ENCODE results near the gene CFAP69. TPM values are rescaled to one million over a fixed set of nuclear protein-coding genes. Genes with fewer than 3 reads are reported as not detected.

Gene CFAP69
- total RNA-seq, 1 experiment from 2014 or later, result 4.1 TPM

- Histone ChIP-seq H3K27ac (ENCODE audit: low read depth, low read length) (no peak overlapping the region), H2AFZ (ENCODE audit: low read depth, low read length, poor library complexity, severe bottlenecking) (no peak overlapping the region), H3K4me3 (replicated peaks in 1 of 2; ENCODE audit: low read depth in 1 of 2, low read length in 2 of 2) (no peak overlapping the region), H3K36me3 (ENCODE audit: control insufficient read depth in 1 of 2, insufficient read depth in 2 of 2, low read length in 2 of 2) (no peaks in the 10 kb centered on the region), H3K27me3 (ENCODE audit: insufficient read depth, low read length) (no peaks in the 10 kb centered on the region), H3K4me1 (ENCODE audit: control insufficient read depth in 1 of 2, insufficient read depth in 2 of 2, low read length in 2 of 2) (no peaks in the 10 kb centered on the region), H3K9me2 (ENCODE audit: insufficient read depth) (no peaks in the 10 kb centered on the region), H3K79me2 (ENCODE audit: insufficient read depth, low read length) (no peaks in the 10 kb centered on the region), H4K20me1 (ENCODE audit: insufficient read depth) (no peaks in the 10 kb centered on the region), H3K9me3 (ENCODE audit: control insufficient read depth in 1 of 2, insufficient read depth in 1 of 2, low read depth in 1 of 2, low read length in 2 of 2) (no peaks in the 10 kb centered on the region), H3K9ac (ENCODE audit: low read length) (no peak overlapping the region), H3K4me2 (ENCODE audit: low read length) (no peak overlapping the region)
- ATAC-seq (peak; percentile 79), DNase-seq (ENCODE audit: low read depth, low spot score) (peak; percentile 15)
- CTCF ChIA-PET, result interaction anchor here (1.2 kb wide), 1 partner anchor 51 kb away, joined by 3 read pairs; the partner anchor contains the start of gene STEAP2
- POLR2A ChIA-PET, result no interaction called here
- RAD21 ChIA-PET (ENCODE audit: low non-redundant PET in 1 of 2, low total read pairs in 2 of 2, uncharacterized antibody in 2 of 2, unreplicated experiment in 2 of 2), result no interaction called here
- intact Hi-C loops (cut with micrococcal nuclease), result loop anchor here (1.0 to 5.0 kb wide), 2 partner anchors 108 to 1715 kb away; partner anchors contain the start of gene STEAP1
- BruUV-seq (replicated peaks), result no TSS peak
- peak; percentile 35 to 85 (median 50); a peak in 5 of 6 replicates for TF ChIP-seq CTCF (IDR thresholded peaks at IDR 0.05 in 2 of 3, conservative IDR thresholded peaks at IDR 0.05 in 1 of 3; ENCODE audit: borderline replicate concordance in 1 of 3, insufficient read depth in 1 of 3, low read depth in 2 of 3, low read length in 2 of 3)
- TF ChIP-seq RAD21 (IDR thresholded peaks at IDR 0.05; ENCODE audit: low read depth), result peak; percentile 84
- TF ChIP-seq SIN3A (IDR thresholded peaks at IDR 0.05; ENCODE audit: low read depth), result no peak
These were observed 17.5 kb downstream of the CFAP69 start for GRCh38 chr7:90262438-90262837.

GRCh38 chr7:90266808-90267207 lies 21.8 kb downstream of the CFAP69 start:
- Histone ChIP-seq H3K27ac (ENCODE audit: low read depth, low read length) (no peak overlapping the region), H3K9me3 (ENCODE audit: control insufficient read depth in 1 of 2, insufficient read depth in 1 of 2, low read depth in 1 of 2, low read length in 2 of 2) (no peaks in the 10 kb centered on the region), H3K4me1 (ENCODE audit: control insufficient read depth in 1 of 2, insufficient read depth in 2 of 2, low read length in 2 of 2) (no peaks in the 10 kb centered on the region), H3K4me2 (ENCODE audit: low read length) (no peak overlapping the region), H3K9me2 (ENCODE audit: insufficient read depth) (no peaks in the 10 kb centered on the region), H3K27me3 (ENCODE audit: insufficient read depth, low read length) (no peaks in the 10 kb centered on the region), H2AFZ (ENCODE audit: low read depth, low read length, poor library complexity, severe bottlenecking) (no peak overlapping the region), H3K4me3 (replicated peaks in 1 of 2; ENCODE audit: low read depth in 1 of 2, low read length in 2 of 2) (no peak overlapping the region), H3K79me2 (ENCODE audit: insufficient read depth, low read length) (no peaks in the 10 kb centered on the region), H3K36me3 (ENCODE audit: control insufficient read depth in 1 of 2, insufficient read depth in 2 of 2, low read length in 2 of 2) (no peaks in the 10 kb centered on the region), H3K9ac (ENCODE audit: low read length) (no peak overlapping the region), H4K20me1 (ENCODE audit: insufficient read depth) (no peaks in the 10 kb centered on the region)
- intact Hi-C loops (cut with micrococcal nuclease), result loop anchor here (5.0 kb wide), 1 partner anchor 160 kb away; no protein-coding TSS in a partner anchor
- BruUV-seq (replicated peaks), result no TSS peak
- ATAC-seq (no peak), DNase-seq (ENCODE audit: low read depth, low spot score) (no peak)
- RAD21 ChIA-PET (ENCODE audit: low non-redundant PET in 1 of 2, low total read pairs in 2 of 2, uncharacterized antibody in 2 of 2, unreplicated experiment in 2 of 2), result no interaction called here
- CTCF ChIA-PET, result interaction anchor here (1.1 to 1.2 kb wide), 2 partner anchors 17 to 161 kb away, joined by 3 read pairs; no protein-coding TSS in a partner anchor
- POLR2A ChIA-PET, result no interaction called here
- TF ChIP-seq ZBTB33 (IDR thresholded peaks at IDR 0.05; ENCODE audit: extremely low read depth, insufficient replicate concordance, low read length) (no peak), EGR1 (IDR thresholded peaks at IDR 0.05; ENCODE audit: low read depth) (no peak), REST (IDR thresholded peaks at IDR 0.05; ENCODE audit: low read depth) (no peak), FOSL1 (IDR thresholded peaks at IDR 0.05; ENCODE audit: low read depth) (no peak), YY1 (IDR thresholded peaks at IDR 0.05; ENCODE audit: extremely low read depth, insufficient replicate concordance, low read depth, low read length) (no peak), JUND (IDR thresholded peaks at IDR 0.05) (no peak)
